HG02943 (cell line): ENCODE measurements around the gene IQCK.

Source experiments
- ATAC-seq: cut with Tn5 transposase; IDR thresholded peaks from one replicate; pipeline ENCODE4 v1.9.1; 2021; ENCODE audit warnings: mild to moderate bottlenecking, low read depth, moderate library complexity; ENCODE audit not compliant: unreplicated experiment

IQCK gene

DNA sequence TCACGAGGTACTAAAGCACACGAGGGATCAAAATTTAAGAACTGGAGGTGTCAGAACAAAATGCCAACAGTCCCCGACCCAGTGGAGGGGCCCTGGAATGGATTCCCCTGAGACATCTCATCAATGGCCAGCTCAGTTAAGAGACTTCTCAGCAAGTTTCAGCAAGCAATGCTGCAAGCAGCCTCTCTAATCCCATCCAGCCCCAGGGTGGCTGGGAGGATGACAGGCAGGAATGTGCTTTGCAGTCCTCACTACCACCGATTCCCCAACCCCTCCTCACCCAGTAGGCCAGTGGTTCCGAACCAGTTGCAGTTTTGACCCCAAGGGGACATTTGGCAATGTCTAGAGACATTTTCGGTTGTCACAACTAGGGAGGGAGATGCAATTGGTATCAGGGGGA is 157.8 kb downstream of the IQCK start:
- ATAC-seq: no peak

DNA sequence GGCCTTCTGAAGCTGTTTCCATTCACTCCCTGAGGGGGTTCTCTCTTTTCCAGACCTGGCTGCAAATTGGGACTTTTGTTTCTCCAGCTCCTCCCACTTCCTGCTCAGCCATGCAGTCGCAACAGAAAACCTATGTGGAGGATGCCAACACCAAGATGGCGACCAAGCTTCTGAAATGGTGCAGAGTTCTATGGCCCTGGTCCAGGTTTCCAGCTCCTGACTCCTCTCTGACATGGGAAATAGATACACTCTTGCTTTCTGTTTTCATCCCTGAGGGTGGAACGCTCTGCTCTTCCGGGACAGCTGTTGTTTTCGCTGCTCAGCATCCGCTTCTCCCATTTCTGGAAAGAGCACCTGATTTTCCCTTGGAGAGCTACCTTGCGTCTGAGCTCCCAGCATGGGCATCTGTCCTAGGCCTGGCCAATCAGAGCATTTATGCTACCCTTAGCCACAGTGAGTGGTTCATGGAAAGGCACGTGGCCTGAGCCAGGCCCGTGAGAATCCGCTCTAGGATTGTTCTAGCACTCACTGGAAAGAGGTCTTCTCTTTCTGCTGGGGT is 158.5 kb downstream of the IQCK start:
- no peak for ATAC-seq

DNA sequence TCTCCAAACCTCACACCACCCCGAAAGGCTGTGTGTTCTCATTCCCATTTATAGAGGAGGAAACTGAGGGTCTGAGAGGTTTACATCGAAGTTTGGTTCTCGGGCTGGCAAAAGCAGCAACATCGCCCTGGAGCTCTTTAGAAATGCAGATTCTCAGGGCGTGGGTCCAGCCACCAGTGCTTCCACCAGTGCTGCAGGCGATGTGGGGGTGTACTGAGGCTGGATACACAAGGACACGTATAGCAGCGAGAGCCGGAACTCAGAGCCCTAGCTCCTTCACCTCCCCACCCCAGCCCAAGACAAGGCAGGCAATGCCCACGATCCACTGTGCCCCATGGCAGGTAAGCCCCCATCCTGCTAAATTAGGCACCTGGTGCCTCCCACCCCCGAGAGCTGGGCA is 160.7 kb downstream of the IQCK start:
- ATAC-seq: no peak

GRCh38 chr16:19879241-19879792 is 161.2 kb downstream of the IQCK start:
- ATAC-seq: no peak

DNA sequence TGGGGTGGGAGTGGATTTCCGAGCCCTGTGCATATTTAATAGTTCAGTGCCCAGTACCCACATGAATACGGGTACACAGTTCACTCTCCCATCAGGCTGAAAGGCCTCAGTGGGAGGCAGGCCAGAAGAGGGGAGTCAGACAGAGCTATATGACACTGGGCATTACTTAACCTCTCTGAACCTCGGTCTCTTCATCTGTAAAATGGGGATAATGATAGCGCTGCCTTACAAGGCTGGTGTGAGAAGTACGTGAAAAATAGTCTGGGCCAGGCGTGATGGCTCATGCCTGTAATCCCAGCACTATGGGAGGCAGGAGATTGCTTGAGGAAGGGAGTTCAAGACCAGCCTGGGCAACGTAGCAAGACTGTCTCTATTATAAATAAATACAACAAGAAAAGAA is 163.0 kb downstream of the IQCK start:
- ATAC-seq: no peak

GRCh38 chr16:19881783-19882182 is 163.7 kb downstream of the IQCK start:
- no peak for ATAC-seq

- ATAC-seq: no peak
Observed at GRCh38 chr16:19882186-19882585, 164.1 kb downstream of the IQCK start.

DNA sequence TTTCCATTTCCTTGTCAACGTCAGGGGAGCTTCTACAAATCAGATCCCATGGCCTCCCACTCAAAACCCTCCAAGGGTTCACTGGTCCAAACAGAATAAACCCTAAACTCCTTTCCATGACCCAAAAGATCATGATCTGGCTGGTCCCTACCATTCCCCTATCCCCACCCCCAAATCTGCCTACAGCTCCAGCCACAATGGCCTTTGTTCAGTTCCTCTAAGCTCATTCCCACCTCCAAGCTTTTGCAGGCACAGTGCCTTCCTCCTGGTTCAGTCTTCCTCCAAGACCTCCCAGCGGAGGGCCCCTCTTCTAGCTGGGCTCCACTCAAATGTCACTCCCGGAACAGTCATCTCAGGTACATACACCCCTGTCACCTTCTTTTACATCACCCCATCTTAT is 164.6 kb downstream of the IQCK start:
- ATAC-seq: no peak

DNA sequence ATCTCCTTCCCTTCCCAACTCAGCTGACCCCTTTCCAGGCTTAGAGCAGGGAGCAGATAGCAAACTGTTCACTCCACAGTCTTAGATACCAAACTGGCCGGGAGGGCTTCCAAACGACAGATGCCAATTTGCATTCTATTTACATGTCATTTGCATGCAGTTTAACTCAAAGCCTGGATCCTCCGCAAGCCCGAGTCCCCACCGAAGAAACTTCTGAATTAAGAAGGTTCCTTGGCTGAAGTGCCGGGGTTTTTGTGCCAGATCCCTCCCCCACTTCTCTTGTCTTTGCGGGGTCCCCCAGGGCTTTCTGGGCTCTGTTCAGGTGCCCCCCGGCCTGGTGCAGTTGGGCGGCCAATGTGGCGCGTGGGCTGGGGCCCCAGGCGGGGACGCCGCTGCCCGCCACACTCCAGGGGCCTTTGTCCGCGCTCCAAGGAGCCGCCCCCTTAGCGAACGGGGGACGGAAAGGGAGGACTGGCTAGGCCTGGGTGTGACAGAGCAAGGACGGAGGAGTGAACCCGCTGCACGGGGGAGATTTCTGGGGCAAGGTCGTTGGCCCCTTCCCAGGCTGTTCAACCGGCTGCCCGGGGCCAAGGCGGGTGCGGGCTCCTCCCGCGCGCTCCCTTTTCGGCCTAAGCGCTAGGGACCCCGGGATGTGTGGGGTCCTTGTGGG is 165.4 kb downstream of the IQCK start:
- ATAC-seq: no peak

DNA sequence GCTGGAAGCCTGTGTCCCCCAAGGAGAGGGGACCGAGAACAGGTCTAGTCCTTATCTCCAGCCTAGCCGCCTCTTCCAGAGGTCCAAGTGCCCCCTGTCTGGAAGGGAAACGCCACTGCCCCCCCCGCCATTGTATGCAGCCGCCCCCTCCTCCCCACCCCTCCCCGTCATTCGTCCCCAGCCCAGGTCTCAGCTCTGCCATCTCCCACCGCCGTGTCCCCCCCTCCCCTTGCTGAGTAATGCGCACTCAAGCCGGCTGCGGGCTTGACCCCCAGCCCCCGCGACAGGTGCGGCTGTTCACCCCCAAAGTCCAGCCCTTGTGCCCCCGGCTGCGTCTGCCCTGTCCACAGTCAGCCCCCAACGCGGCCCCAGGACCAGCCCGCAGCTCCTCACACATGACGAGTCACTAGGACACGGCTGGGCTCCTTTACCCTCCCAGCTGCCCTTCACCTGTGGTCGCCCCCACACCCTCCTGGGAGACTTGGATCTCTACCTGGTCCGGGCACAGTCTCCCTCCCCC is 166.0 kb downstream of the IQCK start:
- ATAC-seq: no peak

DNA sequence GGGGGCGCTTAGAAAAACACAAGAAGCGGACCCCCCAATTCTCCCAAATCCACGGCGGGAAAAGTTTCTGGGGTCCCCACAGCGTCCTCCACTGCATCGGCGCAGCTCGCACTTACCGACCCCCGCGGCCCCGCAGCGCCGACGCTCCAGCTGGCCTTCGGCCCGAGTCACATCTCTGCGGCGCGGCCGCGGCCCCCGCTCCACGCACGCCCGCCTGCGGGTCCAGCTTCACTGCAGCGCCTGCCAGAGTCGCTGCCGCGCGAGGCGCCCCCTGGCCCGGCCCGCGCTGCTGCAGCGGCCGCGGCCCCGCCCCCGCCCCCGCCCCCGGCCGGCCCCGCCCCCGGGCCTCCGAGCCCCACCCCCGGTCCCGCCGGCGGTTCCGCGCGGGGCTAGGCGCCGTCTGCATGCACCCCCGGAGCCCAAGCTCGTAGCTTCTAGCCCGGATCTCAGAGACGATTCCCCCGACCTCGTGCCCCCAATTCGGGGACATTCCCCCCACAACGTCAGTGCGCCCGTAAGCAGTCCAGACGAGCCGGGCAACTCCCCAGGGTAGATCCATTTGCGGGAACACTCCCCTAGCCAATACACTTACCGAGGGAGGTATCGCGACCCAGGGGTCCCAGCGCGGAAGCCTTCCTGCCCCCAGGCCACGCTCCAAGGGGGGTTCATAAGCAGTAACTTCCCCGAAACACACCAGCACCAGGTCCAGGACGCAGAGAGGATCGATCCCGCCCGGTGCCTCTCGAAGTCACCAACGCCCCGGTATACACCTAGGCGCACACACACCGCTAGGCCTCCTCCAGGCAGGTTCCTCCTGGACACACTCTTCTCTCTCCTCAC is 166.8 kb downstream of the IQCK start, which contains the start of gene GPRC5B:
GPRC5B (minus strand) TSS at position 238 of the 840 bp plus-strand sequence. CDS start 12,003 bp downstream, outside the sequence.
- ATAC-seq: no peak

GRCh38 chr16:19885451-19886072 is 167.5 kb downstream of the IQCK start:
- ATAC-seq: no peak

GRCh38 chr16:19886073-19886941 is 168.2 kb downstream of the IQCK start:
- no peak for ATAC-seq

GRCh38 chr16:19888834-19889233 is 170.8 kb downstream of the IQCK start:
- no peak for ATAC-seq

DNA sequence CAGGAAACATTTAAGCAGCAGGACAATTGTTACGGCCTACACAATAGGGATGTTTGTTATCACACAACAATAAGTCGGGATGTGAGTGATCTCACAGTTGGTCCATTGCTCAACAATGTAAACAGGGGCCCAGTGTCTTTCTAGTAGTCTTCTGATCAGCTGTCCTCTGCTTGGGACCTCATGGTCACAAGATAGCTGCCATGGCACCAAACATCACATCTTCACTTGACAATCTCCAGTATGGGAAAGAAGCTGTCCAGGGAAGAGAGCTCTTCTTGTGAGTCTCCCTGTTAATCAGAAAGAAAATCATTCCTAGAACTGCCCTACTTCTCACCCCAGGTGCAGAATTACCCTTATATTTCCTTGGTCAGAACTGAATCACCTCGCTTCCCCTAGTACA is 172.8 kb downstream of the IQCK start:
- no peak for ATAC-seq

GRCh38 chr16:19892902-19893301 is 174.8 kb downstream of the IQCK start:
- ATAC-seq: no peak

GRCh38 chr16:19894586-19894985 is 176.5 kb downstream of the IQCK start:
- no peak for ATAC-seq

GRCh38 chr16:19896951-19897350 is 178.9 kb downstream of the IQCK start:
- ATAC-seq: no peak

GRCh38 chr16:19898166-19898565 is 180.1 kb downstream of the IQCK start:
- no peak for ATAC-seq
